K562 (cell line): ENCODE results near the gene FARSA. TPM values are rescaled to one million over a fixed set of nuclear protein-coding genes. Genes with fewer than 3 reads are reported as not detected.

ENCODE experiments used
- CHD2 ChIP-seq: IDR thresholded peaks from 2 replicates; pipeline ENCODE4 v1.6.1; 2011; ENCODE audit warnings: low read depth, low read length
- EGR1 ChIP-seq: fragments of 450-650 bp; conservative IDR thresholded peaks from 2 replicates; pipeline ENCODE4 v1.6.1; 2017; ENCODE audit warnings: mild to moderate bottlenecking
- ELF1 ChIP-seq: fragments of 200-800 bp; sonication (Bioruptor generic); IDR thresholded peaks from 2 replicates; pipeline ENCODE4 v1.6.1; 2016; ENCODE audit warnings: missing genetic modification characterization, missing compliant biosample characterization
- HMGN3 ChIP-seq: IDR thresholded peaks from 2 replicates; pipeline ENCODE4 v1.6.1; 2011; ENCODE audit warnings: borderline replicate concordance, low read depth, mild to moderate bottlenecking, mixed read lengths, low read length; ENCODE audit not compliant: insufficient read length; ENCODE audit errors: extremely low read depth
- HOXB6 ChIP-seq: fragments of 250-450 bp; sonication (Bioruptor Pico); IDR thresholded peaks from 2 replicates; pipeline ENCODE4 v1.5.1; 2022; ENCODE audit warnings: mild to moderate bottlenecking, borderline replicate concordance
- MAFK ChIP-seq: IDR thresholded peaks from 2 replicates; pipeline ENCODE4 v1.6.1; 2011; ENCODE audit warnings: low read length, improper control_type of control experiment
- MTA1 ChIP-seq: fragments of 450-650 bp; IDR thresholded peaks from 2 replicates; pipeline ENCODE4 v1.6.1; 2017; ENCODE audit warnings: borderline replicate concordance
- MYC ChIP-seq, 2 experiments: fragments of 250-450 bp in 1 of 2; sonication (Bioruptor Pico) in 1 of 2; IDR thresholded peaks; 2 replicates each; pipeline versions ENCODE4 v1.5.1 to v1.6.1; 2012 to 2021; ENCODE audit warnings: low read depth in 2 of 2, borderline replicate concordance in 1 of 2, improper control_type of control experiment in 1 of 2, low read length in 1 of 2, mild to moderate bottlenecking in 1 of 2, moderate library complexity in 1 of 2
- TCF3 ChIP-seq: sonication (generic); formaldehyde crosslinking; IDR thresholded peaks from 2 replicates; pipeline ENCODE4 v1.4.0; 2020; ENCODE audit warnings: mild to moderate bottlenecking, missing genetic modification reagents
- ZNF780A ChIP-seq: fragments of 250-450 bp; sonication (Bioruptor Pico); IDR thresholded peaks from 2 replicates; pipeline ENCODE4 v1.5.0; 2021; ENCODE audit warnings: mild to moderate bottlenecking
- ZNF785 ChIP-seq: fragments of 250-450 bp; sonication (Bioruptor Pico); IDR thresholded peaks from 2 replicates; pipeline ENCODE4 v1.4.0; 2020; ENCODE audit warnings: mild to moderate bottlenecking
- polyA plus RNA-seq, 8 experiments: library from polyadenylated mRNA; depleted of rRNA in 4 of 8; stranded (reverse) in 5 of 8; unstranded in 3 of 8; fragments of >200 nt; fragmentation: Nextera tagmentation in 2 of 8; fragmentation: Illumina TruSeq in 1 of 8; extraction: Ambion mirVana in 2 of 8; extraction: Trizol in 1 of 8; gene quantifications; 2 replicates each; pipeline versions ENCODE4 v1.2.1 to v1.2.3, GENCODE V29; 2011 to 2014; ENCODE audit warnings: inconsistent platforms in 1 of 8, missing spikeins in 1 of 8
- total RNA-seq, 7 experiments: library from RNA; depleted of rRNA in 6 of 7; stranded (reverse); fragments of >200 nt in 6 of 7; fragmentation: Illumina TruSeq in 2 of 7; extraction: Trizol in 2 of 7; gene quantifications; 2 replicates each; pipeline versions ENCODE4 v1.2.1 to v1.2.3, GENCODE V29; 2011 to 2021; ENCODE audit warnings: low replicate concordance in 1 of 7
- TF ChIP-seq, protein P1 (sequence below): fragments of 200-600 bp; sonication (generic); IDR thresholded peaks from one replicate; pipeline ENCODE4 v1.6.1; 2012; ENCODE audit warnings: mild to moderate bottlenecking, low read depth, low read length, inconsistent platforms
- TF ChIP-seq, protein P2 (sequence below): sonication (generic); formaldehyde crosslinking; IDR thresholded peaks from 2 replicates; pipeline ENCODE4 v1.8.0; 2022; ENCODE audit warnings: mild to moderate bottlenecking, missing genetic modification reagents

FARSA gene
- total and polyA plus RNA-seq, 9 of the 15 experiments (the other 6 are each of a cell fraction or from before 2014, with no cell fraction given) = 25.2 to 237 (median 89.6) TPM

DNA sequence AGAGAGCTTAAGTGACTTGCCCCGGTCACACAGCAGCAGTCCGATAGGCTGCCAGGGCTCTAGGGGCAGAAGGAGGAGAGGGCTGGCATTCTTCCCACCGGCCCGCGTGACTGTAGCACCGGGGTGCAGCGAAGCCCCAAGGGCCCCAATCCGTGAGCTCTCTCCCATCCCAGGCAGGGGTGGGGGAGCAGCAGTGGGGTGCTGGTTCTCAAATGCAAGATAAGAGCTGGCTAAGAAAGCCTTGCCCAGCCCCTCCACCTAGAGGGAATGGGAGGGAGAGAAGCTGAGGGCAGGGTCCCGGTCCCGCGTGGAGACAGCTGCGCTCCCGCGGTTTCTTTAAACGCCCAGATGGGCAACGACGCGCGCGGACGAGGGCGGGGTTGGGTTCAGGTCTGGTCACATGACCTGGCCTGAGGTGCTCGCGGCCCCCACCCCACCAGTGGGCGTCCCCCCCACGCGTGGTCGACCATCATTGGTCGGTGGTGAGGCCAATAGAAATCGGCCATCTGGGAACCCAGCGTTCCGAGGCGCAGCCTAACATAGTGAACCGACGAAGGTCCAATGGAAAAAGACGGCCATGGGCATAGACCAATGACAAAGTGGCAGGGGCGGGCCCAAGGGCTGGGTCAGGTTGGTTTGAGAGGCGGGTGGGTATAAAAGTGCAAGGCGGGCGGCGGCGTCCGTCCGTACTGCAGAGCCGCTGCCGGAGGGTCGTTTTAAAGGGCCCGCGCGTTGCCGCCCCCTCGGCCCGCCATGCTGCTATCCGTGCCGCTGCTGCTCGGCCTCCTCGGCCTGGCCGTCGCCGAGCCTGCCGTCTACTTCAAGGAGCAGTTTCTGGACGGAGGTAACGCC, 4.6 kb upstream of the FARSA start, which contains the start of gene CALR (continued):
- TF ChIP-seq, protein P1, sequence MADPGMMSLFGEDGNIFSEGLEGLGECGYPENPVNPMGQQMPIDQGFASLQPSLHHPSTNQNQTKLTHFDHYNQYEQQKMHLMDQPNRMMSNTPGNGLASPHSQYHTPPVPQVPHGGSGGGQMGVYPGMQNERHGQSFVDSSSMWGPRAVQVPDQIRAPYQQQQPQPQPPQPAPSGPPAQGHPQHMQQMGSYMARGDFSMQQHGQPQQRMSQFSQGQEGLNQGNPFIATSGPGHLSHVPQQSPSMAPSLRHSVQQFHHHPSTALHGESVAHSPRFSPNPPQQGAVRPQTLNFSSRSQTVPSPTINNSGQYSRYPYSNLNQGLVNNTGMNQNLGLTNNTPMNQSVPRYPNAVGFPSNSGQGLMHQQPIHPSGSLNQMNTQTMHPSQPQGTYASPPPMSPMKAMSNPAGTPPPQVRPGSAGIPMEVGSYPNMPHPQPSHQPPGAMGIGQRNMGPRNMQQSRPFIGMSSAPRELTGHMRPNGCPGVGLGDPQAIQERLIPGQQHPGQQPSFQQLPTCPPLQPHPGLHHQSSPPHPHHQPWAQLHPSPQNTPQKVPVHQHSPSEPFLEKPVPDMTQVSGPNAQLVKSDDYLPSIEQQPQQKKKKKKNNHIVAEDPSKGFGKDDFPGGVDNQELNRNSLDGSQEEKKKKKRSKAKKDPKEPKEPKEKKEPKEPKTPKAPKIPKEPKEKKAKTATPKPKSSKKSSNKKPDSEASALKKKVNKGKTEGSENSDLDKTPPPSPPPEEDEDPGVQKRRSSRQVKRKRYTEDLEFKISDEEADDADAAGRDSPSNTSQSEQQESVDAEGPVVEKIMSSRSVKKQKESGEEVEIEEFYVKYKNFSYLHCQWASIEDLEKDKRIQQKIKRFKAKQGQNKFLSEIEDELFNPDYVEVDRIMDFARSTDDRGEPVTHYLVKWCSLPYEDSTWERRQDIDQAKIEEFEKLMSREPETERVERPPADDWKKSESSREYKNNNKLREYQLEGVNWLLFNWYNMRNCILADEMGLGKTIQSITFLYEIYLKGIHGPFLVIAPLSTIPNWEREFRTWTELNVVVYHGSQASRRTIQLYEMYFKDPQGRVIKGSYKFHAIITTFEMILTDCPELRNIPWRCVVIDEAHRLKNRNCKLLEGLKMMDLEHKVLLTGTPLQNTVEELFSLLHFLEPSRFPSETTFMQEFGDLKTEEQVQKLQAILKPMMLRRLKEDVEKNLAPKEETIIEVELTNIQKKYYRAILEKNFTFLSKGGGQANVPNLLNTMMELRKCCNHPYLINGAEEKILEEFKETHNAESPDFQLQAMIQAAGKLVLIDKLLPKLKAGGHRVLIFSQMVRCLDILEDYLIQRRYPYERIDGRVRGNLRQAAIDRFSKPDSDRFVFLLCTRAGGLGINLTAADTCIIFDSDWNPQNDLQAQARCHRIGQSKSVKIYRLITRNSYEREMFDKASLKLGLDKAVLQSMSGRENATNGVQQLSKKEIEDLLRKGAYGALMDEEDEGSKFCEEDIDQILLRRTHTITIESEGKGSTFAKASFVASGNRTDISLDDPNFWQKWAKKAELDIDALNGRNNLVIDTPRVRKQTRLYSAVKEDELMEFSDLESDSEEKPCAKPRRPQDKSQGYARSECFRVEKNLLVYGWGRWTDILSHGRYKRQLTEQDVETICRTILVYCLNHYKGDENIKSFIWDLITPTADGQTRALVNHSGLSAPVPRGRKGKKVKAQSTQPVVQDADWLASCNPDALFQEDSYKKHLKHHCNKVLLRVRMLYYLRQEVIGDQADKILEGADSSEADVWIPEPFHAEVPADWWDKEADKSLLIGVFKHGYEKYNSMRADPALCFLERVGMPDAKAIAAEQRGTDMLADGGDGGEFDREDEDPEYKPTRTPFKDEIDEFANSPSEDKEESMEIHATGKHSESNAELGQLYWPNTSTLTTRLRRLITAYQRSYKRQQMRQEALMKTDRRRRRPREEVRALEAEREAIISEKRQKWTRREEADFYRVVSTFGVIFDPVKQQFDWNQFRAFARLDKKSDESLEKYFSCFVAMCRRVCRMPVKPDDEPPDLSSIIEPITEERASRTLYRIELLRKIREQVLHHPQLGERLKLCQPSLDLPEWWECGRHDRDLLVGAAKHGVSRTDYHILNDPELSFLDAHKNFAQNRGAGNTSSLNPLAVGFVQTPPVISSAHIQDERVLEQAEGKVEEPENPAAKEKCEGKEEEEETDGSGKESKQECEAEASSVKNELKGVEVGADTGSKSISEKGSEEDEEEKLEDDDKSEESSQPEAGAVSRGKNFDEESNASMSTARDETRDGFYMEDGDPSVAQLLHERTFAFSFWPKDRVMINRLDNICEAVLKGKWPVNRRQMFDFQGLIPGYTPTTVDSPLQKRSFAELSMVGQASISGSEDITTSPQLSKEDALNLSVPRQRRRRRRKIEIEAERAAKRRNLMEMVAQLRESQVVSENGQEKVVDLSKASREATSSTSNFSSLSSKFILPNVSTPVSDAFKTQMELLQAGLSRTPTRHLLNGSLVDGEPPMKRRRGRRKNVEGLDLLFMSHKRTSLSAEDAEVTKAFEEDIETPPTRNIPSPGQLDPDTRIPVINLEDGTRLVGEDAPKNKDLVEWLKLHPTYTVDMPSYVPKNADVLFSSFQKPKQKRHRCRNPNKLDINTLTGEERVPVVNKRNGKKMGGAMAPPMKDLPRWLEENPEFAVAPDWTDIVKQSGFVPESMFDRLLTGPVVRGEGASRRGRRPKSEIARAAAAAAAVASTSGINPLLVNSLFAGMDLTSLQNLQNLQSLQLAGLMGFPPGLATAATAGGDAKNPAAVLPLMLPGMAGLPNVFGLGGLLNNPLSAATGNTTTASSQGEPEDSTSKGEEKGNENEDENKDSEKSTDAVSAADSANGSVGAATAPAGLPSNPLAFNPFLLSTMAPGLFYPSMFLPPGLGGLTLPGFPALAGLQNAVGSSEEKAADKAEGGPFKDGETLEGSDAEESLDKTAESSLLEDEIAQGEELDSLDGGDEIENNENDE = no peak
- TF ChIP-seq HOXB6 (no peak), MTA1 (peak; percentile 96), MYC (IDR thresholded peaks at IDR 0.05; ENCODE audit: low read depth, low read length) (peak; percentile 38), MYC (CRISPR knock-in tag; IDR thresholded peaks at IDR 0.05; ENCODE audit: borderline replicate concordance, low read depth) (peak; percentile 15; the same call in 1 of the 2 replicates), ELF1 (tag) (no peak), CHD2 (peak; percentile 79), ZNF780A (CRISPR knock-in tag) (no peak), MAFK (no peak), HMGN3 (peak; percentile 58), ZNF785 (CRISPR knock-in tag) (no peak), EGR1 (peak; percentile 82), TCF3 (CRISPR knock-in tag) (no peak; the same call in 1 of the 2 replicates)
- TF ChIP-seq, protein P2, sequence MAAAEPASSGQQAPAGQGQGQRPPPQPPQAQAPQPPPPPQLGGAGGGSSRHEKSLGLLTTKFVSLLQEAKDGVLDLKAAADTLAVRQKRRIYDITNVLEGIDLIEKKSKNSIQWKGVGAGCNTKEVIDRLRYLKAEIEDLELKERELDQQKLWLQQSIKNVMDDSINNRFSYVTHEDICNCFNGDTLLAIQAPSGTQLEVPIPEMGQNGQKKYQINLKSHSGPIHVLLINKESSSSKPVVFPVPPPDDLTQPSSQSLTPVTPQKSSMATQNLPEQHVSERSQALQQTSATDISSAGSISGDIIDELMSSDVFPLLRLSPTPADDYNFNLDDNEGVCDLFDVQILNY (CRISPR knock-in tag) = no peak
